K562 (cell line): ENCODE data around the gene SYNE1. TPM values are rescaled to one million over a fixed set of nuclear protein-coding genes. Genes with fewer than 3 reads are reported as not detected.

Source experiments
- ATAC-seq: fragments of 200-7000 bp; cut with Tn5 transposase; 3 replicates; pipeline ENCODE4 v1.9.1; 2020; ENCODE audit warnings: moderate library complexity
- BruUV-seq: library from RNA; stranded (reverse); fragments of 400-500 nt; replicated peaks from 2 replicates; lab custom pipeline; 2021; lab: Mats Ljungman, UMichigan
- CTCF ChIA-PET: fragments of 300-600 bp; formaldehyde crosslinking; extraction: SDS; loops from one replicate; lab custom pipeline; 2021; ENCODE audit warnings: low intra/inter-chr PET ratio; lab: Yijun Ruan, JAX
- POLR2A ChIA-PET: fragments of 300-600, 350-650 bp; sonication (Branson Sonifier 250); formaldehyde crosslinking; extraction: SDS; loops from one replicate; lab custom pipeline; 2021; ENCODE audit warnings: antibody characterized with exemption, inconsistent platforms; lab: Yijun Ruan, JAX
- DNase-seq, 4 experiments: peaks; one replicate each; pipeline versions ENCODE4 v3.0.0 to v3.0.0-alpha.2; 2011 to 2018; ENCODE audit warnings: low spot score in 3 of 4, mixed read lengths in 3 of 4; ENCODE audit errors: extremely low read depth in 1 of 4
- FAIRE-seq: peaks from 2 replicates; lab custom pipeline; 2011; peaks lifted over from hg19 to GRCh38; lab: Jason Lieb, UNC
- H2AFZ ChIP-seq: 2 replicates; pipeline ENCODE4 v1.6.0; 2011; ENCODE audit warnings: low read depth, low read length, control low read depth, inconsistent platforms
- H3K27ac ChIP-seq: fragments of 200-600 bp; 3 replicates; pipeline ENCODE4 v1.8.0; 2011; ENCODE audit warnings: low read depth, mild to moderate bottlenecking, control low read depth, inconsistent platforms, low read length, moderate library complexity, mixed read lengths; ENCODE audit errors: extremely low read depth
- H3K27me3 ChIP-seq, 2 experiments: fragments of 300-600 bp in 1 of 2; 2 replicates in 1 of 2; 3 replicates in 1 of 2; pipeline versions ENCODE4 v1.6.0 to v1.8.0; 2011; ENCODE audit warnings: inconsistent platforms in 2 of 2, low read length in 2 of 2, mild to moderate bottlenecking in 1 of 2, mixed read lengths in 1 of 2, moderate library complexity in 1 of 2; ENCODE audit not compliant: control insufficient read depth in 2 of 2, insufficient read depth in 2 of 2
- H3K36me3 ChIP-seq: fragments of 300-600 bp; 3 replicates; pipeline ENCODE4 v1.8.0; 2011; ENCODE audit warnings: mild to moderate bottlenecking, low read length, inconsistent platforms; ENCODE audit not compliant: control insufficient read depth, insufficient read depth
- H3K4me1 ChIP-seq, 2 experiments: fragments of 200-600 bp in 1 of 2; replicated peaks in 1 of 2; 2 replicates in 1 of 2; 3 replicates in 1 of 2; pipeline versions ENCODE4 v1.5.1 to v1.8.0; 2011; ENCODE audit warnings: inconsistent platforms in 2 of 2, low read length in 2 of 2, mild to moderate bottlenecking in 1 of 2, mixed read lengths in 1 of 2, moderate library complexity in 1 of 2; ENCODE audit not compliant: control insufficient read depth in 2 of 2, insufficient read depth in 2 of 2
- H3K4me2 ChIP-seq: 2 replicates; pipeline ENCODE4 v1.6.1; 2011; ENCODE audit warnings: low read length, control low read depth, inconsistent platforms, mixed read lengths; ENCODE audit not compliant: insufficient read depth
- H3K4me3 ChIP-seq: fragments of 200-600 bp; sonication (generic), shearing (Covaris generic); 2 replicates; pipeline ENCODE4 v1.5.1; 2016; ENCODE audit warnings: control low read depth, inconsistent platforms
- H3K79me2 ChIP-seq: fragments of 200-600 bp; 3 replicates; pipeline ENCODE4 v1.8.0; 2011; ENCODE audit warnings: low read length, inconsistent platforms; ENCODE audit not compliant: control insufficient read depth, insufficient read depth
- H3K9ac ChIP-seq, 2 experiments: 2 replicates each; pipeline versions ENCODE4 v1.6.0 to v1.6.1; 2011; ENCODE audit warnings: low read depth in 2 of 2, low read length in 2 of 2, control low read depth in 1 of 2, inconsistent platforms in 1 of 2, mild to moderate bottlenecking in 1 of 2, mixed read lengths in 1 of 2; ENCODE audit not compliant: insufficient read depth in 1 of 2
- H3K9me1 ChIP-seq: one replicate; pipeline ENCODE4 v1.6.0; 2011; ENCODE audit warnings: inconsistent platforms, mild to moderate bottlenecking, low read length, moderate library complexity; ENCODE audit not compliant: control insufficient read depth, insufficient read depth
- H3K9me3 ChIP-seq: replicated peaks from 2 replicates; pipeline ENCODE4 v1.5.1; 2011; ENCODE audit warnings: low read depth, low read length, inconsistent platforms; ENCODE audit not compliant: control insufficient read depth, insufficient read depth
- H4K20me1 ChIP-seq: replicated peaks from 2 replicates; pipeline ENCODE4 v1.6.1; 2011; ENCODE audit warnings: low read length, inconsistent platforms, mixed read lengths; ENCODE audit not compliant: control insufficient read depth, insufficient read depth
- HMG20B ChIP-seq: fragments of 250-450 bp; sonication (Bioruptor Pico); IDR thresholded peaks from 2 replicates; pipeline ENCODE4 v1.5.0; 2021; ENCODE audit warnings: mild to moderate bottlenecking
- PCBP1 ChIP-seq: fragments of 200-400 bp; formaldehyde crosslinking; IDR thresholded peaks from 2 replicates; pipeline ENCODE4 v1.6.1; 2018; ENCODE audit warnings: mild to moderate bottlenecking, low read depth, low read length; ENCODE audit not compliant: poor library complexity, severe bottlenecking
- WGBS: fragments of 100-300 bp; shearing (Covaris generic); methylation state at CpG from one replicate; pipeline ENCODE4 v1.1.6; 2016; ENCODE audit warnings: low coverage, mixed read lengths; ENCODE audit not compliant: insufficient coverage; ENCODE audit errors: missing lambda C conversion rate; 5-methylcytosine and 5-hydroxymethylcytosine counted together
- in situ Hi-C: fragments of 300-500 bp; cut with MboI; formaldehyde crosslinking; loops from 4 replicates; pipeline ENCODE4 v1.15.0; 2018; ENCODE audit warnings: inconsistent platforms, mixed read lengths
- intact Hi-C: fragments of 100-400 bp; cut with micrococcal nuclease; formaldehyde crosslinking; loops from 2 replicates; pipeline ENCODE4 v1.14.2; 2022
- polyA plus RNA-seq, 8 experiments: library from polyadenylated mRNA; depleted of rRNA in 4 of 8; stranded (reverse) in 5 of 8; unstranded in 3 of 8; fragments of >200 nt; fragmentation: Nextera tagmentation in 2 of 8; fragmentation: Illumina TruSeq in 1 of 8; extraction: Ambion mirVana in 2 of 8; extraction: Trizol in 1 of 8; gene quantifications; 2 replicates each; pipeline versions ENCODE4 v1.2.1 to v1.2.3, GENCODE V29; 2011 to 2014; ENCODE audit warnings: inconsistent platforms in 1 of 8, missing spikeins in 1 of 8
- total RNA-seq, 7 experiments: library from RNA; depleted of rRNA in 6 of 7; stranded (reverse); fragments of >200 nt in 6 of 7; fragmentation: Illumina TruSeq in 2 of 7; extraction: Trizol in 2 of 7; gene quantifications; 2 replicates each; pipeline versions ENCODE4 v1.2.1 to v1.2.3, GENCODE V29; 2011 to 2021; ENCODE audit warnings: low replicate concordance in 1 of 7
- TF ChIP-seq, protein P1 (sequence below): sonication (generic); formaldehyde crosslinking; IDR thresholded peaks from 2 replicates; pipeline ENCODE4 v1.8.1; 2023; ENCODE audit warnings: mild to moderate bottlenecking, missing genetic modification reagents
- TF ChIP-seq, protein P2 (sequence below): fragments of 250-450 bp; sonication (Bioruptor Pico); IDR thresholded peaks from 2 replicates; pipeline ENCODE4 v1.9.0; 2021; ENCODE audit warnings: mild to moderate bottlenecking, inconsistent platforms

The SYNE1 gene
- total and polyA plus RNA-seq, 9 of the 15 experiments (the other 6 are each of a cell fraction or from before 2014, with no cell fraction given): under 0.01 to 0.42 (median 0.08) TPM; not detected in 1

DNA sequence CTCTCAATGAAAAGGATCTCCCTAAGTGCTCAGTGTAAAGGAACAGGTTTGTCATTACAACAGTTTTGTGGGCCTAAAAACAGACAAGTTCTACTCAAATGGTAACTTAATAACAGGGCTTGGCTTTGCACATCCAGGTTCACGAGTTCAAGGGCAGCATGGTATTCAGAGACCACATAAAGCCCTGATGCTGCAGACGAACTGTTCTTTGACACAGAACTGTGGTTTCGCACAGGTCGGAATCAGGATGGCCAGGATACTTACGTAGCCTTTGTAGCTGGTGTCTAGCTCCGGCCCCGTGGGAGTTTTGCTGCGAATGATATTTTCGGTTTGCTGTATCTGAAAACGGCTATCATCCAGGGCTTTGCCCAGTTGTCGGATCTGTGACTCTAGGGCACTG, 493.8 kb downstream of the SYNE1 start:
- in situ Hi-C loops: no loop called here
- Histone ChIP-seq H3K9me1 (no peaks in the 10 kb centered on the region), H2AFZ (no peak overlapping the region), H3K4me2 (no peak overlapping the region), H3K36me3 (no peaks in the 10 kb centered on the region), H3K4me3 (no peak overlapping the region), H3K4me1 (no peaks in the 10 kb centered on the region), H3K9ac (no peak overlapping the region), H3K27ac (no peak overlapping the region), H3K79me2 (no peaks in the 10 kb centered on the region), H3K27me3 (peaks cover 16 to 21% of the 10 kb centered on the region in 2 experiments; a peak in 4 of 5 replicates), H4K20me1 (no peaks in the 10 kb centered on the region), H3K9me3 (no peaks in the 10 kb centered on the region)
- POLR2A ChIA-PET: no interaction called here
- TF ChIP-seq, protein P1, sequence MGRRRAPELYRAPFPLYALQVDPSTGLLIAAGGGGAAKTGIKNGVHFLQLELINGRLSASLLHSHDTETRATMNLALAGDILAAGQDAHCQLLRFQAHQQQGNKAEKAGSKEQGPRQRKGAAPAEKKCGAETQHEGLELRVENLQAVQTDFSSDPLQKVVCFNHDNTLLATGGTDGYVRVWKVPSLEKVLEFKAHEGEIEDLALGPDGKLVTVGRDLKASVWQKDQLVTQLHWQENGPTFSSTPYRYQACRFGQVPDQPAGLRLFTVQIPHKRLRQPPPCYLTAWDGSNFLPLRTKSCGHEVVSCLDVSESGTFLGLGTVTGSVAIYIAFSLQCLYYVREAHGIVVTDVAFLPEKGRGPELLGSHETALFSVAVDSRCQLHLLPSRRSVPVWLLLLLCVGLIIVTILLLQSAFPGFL: no peak
- no peak for TF ChIP-seq HMG20B
- no peak for TF ChIP-seq PCBP1
- TF ChIP-seq, protein P2, sequence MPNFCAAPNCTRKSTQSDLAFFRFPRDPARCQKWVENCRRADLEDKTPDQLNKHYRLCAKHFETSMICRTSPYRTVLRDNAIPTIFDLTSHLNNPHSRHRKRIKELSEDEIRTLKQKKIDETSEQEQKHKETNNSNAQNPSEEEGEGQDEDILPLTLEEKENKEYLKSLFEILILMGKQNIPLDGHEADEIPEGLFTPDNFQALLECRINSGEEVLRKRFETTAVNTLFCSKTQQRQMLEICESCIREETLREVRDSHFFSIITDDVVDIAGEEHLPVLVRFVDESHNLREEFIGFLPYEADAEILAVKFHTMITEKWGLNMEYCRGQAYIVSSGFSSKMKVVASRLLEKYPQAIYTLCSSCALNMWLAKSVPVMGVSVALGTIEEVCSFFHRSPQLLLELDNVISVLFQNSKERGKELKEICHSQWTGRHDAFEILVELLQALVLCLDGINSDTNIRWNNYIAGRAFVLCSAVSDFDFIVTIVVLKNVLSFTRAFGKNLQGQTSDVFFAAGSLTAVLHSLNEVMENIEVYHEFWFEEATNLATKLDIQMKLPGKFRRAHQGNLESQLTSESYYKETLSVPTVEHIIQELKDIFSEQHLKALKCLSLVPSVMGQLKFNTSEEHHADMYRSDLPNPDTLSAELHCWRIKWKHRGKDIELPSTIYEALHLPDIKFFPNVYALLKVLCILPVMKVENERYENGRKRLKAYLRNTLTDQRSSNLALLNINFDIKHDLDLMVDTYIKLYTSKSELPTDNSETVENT (CRISPR knock-in tag): no peak
- no TSS peak for BruUV-seq
- ATAC-seq (no peak), FAIRE-seq (no peak), DNase-seq (no peak)
- 1% methylated on average over 11 of the region's 11 CpGs for WGBS
- intact Hi-C loops: no loop called here
- CTCF ChIA-PET: no interaction called here
